Liver (tissue), 9 donors: ENCODE data around the gene FAM222A. TPM values are rescaled to one million over a fixed set of nuclear protein-coding genes. Genes with fewer than 3 reads are reported as not detected.

Source experiments
- DNase-seq: peaks from one replicate; pipeline ENCODE4 v3.0.0-alpha.2; 2017; ENCODE audit warnings: low spot score
- H3K27ac ChIP-seq, 2 donors: one replicate each; pipeline ENCODE4 v1.7.0; 2013; ENCODE audit warnings: inconsistent platforms in 2 of 2, low read length in 2 of 2, control low read depth in 1 of 2, low read depth in 1 of 2, mild to moderate bottlenecking in 1 of 2
- H3K27me3 ChIP-seq, 4 donors: one replicate each; pipeline versions ENCODE4 v1.6.1 to v1.7.0; 2013; ENCODE audit warnings: low read length in 3 of 4, inconsistent platforms in 1 of 4, mild to moderate bottlenecking in 1 of 4, moderate library complexity in 1 of 4; ENCODE audit not compliant: control insufficient read depth in 4 of 4, insufficient read depth in 4 of 4
- H3K36me3 ChIP-seq, 4 donors: one replicate each; pipeline versions ENCODE4 v1.6.1 to v1.7.0; 2013; ENCODE audit warnings: low read length in 3 of 4, mild to moderate bottlenecking in 3 of 4, low read depth in 1 of 4, moderate library complexity in 1 of 4; ENCODE audit not compliant: control insufficient read depth in 4 of 4, insufficient read depth in 3 of 4
- H3K4me1 ChIP-seq, 4 donors: one replicate each; pipeline versions ENCODE4 v1.6.1 to v1.7.0; 2013; ENCODE audit warnings: low read length in 3 of 4, mild to moderate bottlenecking in 3 of 4, moderate library complexity in 1 of 4; ENCODE audit not compliant: control insufficient read depth in 4 of 4, insufficient read depth in 4 of 4
- H3K4me3 ChIP-seq, 3 donors: one replicate each; pipeline versions ENCODE4 v1.6.1 to v1.7.0; 2013; ENCODE audit warnings: low read length in 3 of 3, control low read depth in 1 of 3, low read depth in 1 of 3, mild to moderate bottlenecking in 1 of 3
- H3K9ac ChIP-seq, 2 donors: one replicate each; pipeline ENCODE4 v1.7.0; 2013; ENCODE audit warnings: low read length in 2 of 2, mild to moderate bottlenecking in 2 of 2, moderate library complexity in 2 of 2, control low read depth in 1 of 2, low read depth in 1 of 2
- H3K9me3 ChIP-seq, 4 donors: one replicate each; pipeline versions ENCODE4 v1.6.1 to v1.7.0; 2013; ENCODE audit warnings: low read length in 3 of 4; ENCODE audit not compliant: control insufficient read depth in 4 of 4
- ATF3 ChIP-seq: IDR thresholded peaks from 2 replicates; pipeline ENCODE4 v1.6.1; 2016; ENCODE audit warnings: antibody characterized with exemption
- CTCF ChIP-seq: fragments of 150-350 bp; IDR thresholded peaks from 2 replicates; pipeline ENCODE4 v1.5.1; 2017; ENCODE audit warnings: improper control_type of control experiment, low read depth, low read length; ENCODE audit not compliant: missing input control
- FOXA1 ChIP-seq: IDR thresholded peaks from 2 replicates; pipeline ENCODE4 v1.6.1; 2016; ENCODE audit warnings: antibody characterized with exemption
- FOXA2 ChIP-seq: IDR thresholded peaks from 2 replicates; pipeline ENCODE4 v1.6.1; 2016; ENCODE audit warnings: antibody characterized with exemption
- GABPA ChIP-seq, 2 donors: IDR thresholded peaks in 1 of 2; conservative IDR thresholded peaks in 1 of 2; 2 replicates each; pipeline ENCODE4 v1.6.1; 2016; ENCODE audit warnings: antibody characterized with exemption in 2 of 2, mild to moderate bottlenecking in 1 of 2, moderate library complexity in 1 of 2
- HNF4A ChIP-seq, 2 donors: conservative IDR thresholded peaks; 2 replicates each; pipeline ENCODE4 v1.6.1; 2016; ENCODE audit warnings: antibody characterized with exemption in 2 of 2, mild to moderate bottlenecking in 2 of 2
- HNF4G ChIP-seq: IDR thresholded peaks from 2 replicates; pipeline ENCODE4 v1.6.1; 2016; ENCODE audit warnings: antibody characterized with exemption
- JUND ChIP-seq, 2 donors: IDR thresholded peaks; 2 replicates each; pipeline ENCODE4 v1.6.1; 2016; ENCODE audit warnings: antibody characterized with exemption in 2 of 2
- MAX ChIP-seq: IDR thresholded peaks from 2 replicates; pipeline ENCODE4 v1.6.1; 2016; ENCODE audit warnings: antibody characterized with exemption
- REST ChIP-seq: IDR thresholded peaks from 2 replicates; pipeline ENCODE4 v1.6.1; 2016; ENCODE audit warnings: antibody characterized with exemption, mild to moderate bottlenecking
- SP1 ChIP-seq: IDR thresholded peaks from 2 replicates; pipeline ENCODE4 v1.6.1; 2018; ENCODE audit warnings: antibody characterized with exemption, mild to moderate bottlenecking
- YY1 ChIP-seq: IDR thresholded peaks from 2 replicates; pipeline ENCODE4 v1.6.1; 2016; ENCODE audit warnings: antibody characterized with exemption, mild to moderate bottlenecking
- ZBTB33 ChIP-seq: IDR thresholded peaks from 2 replicates; pipeline ENCODE4 v1.6.1; 2016; ENCODE audit warnings: antibody characterized with exemption
- WGBS: extraction: QIAGEN DNeasy Blood & Tissue Kit; methylation state at CpG from one replicate; pipeline ENCODE4 v1.1.7; 2013; 5-methylcytosine and 5-hydroxymethylcytosine counted together
- polyA plus RNA-seq, 2 donors: library from polyadenylated mRNA; stranded (reverse) in 1 of 2; unstranded in 1 of 2; fragments of 200-250 nt in 1 of 2; fragments of >200 nt in 1 of 2; fragmentation: Nextera tagmentation in 1 of 2; extraction: Ambion mirVana in 1 of 2; gene quantifications; one replicate each; pipeline versions ENCODE4 v1.2.1 to v1.2.3, GENCODE V29; 2013 to 2015
- total RNA-seq, 2 donors: library from RNA; depleted of rRNA; stranded (reverse); fragments of >200 nt; gene quantifications; one replicate each; pipeline ENCODE4 v1.2.3, GENCODE V29; 2014
- donor health status: healthy.
- donor health status: healthy.
- donor health status: healthy.
- donor health status: healthy.
- donor health status: healthy.

FAM222A gene
- total and polyA plus RNA-seq, 4 donors: 0.97 to 2.2 (median 1.9) TPM

- Histone ChIP-seq H3K4me1 (no peaks in the 10 kb centered on the region), H3K4me3 (no peak overlapping the region), H3K9me3 (no peaks in the 10 kb centered on the region), H3K27me3 (no peaks in the 10 kb centered on the region), H3K27ac (no peak overlapping the region), H3K36me3 (peaks cover 1 to 39% (median 20%) of the 10 kb centered on the region in 4 donors), H3K9ac (no peak overlapping the region)
- no peak for TF ChIP-seq SP1
- no peak for TF ChIP-seq CTCF
- no peak for TF ChIP-seq ZBTB33
- no peak for TF ChIP-seq HNF4G
- no peak for TF ChIP-seq FOXA2
- TF ChIP-seq GABPA (IDR thresholded peaks at IDR 0.05 in 1 of 2, conservative IDR thresholded peaks at IDR 0.05 in 1 of 2): no peak
- no peak for DNase-seq
Measured at GRCh38 chr12:109792992-109793391, 79.4 kb downstream of the FAM222A start.

GRCh38 chr12:109793411-109793810, 79.8 kb downstream of the FAM222A start:
- no peak for TF ChIP-seq FOXA1
- no peak for TF ChIP-seq SP1
- no peak for TF ChIP-seq ATF3
- no peak for TF ChIP-seq YY1
- TF ChIP-seq JUND (IDR thresholded peaks at IDR 0.05): no peak
- TF ChIP-seq MAX: no peak
- TF ChIP-seq ZBTB33: no peak
- no peak for TF ChIP-seq HNF4A (conservative IDR thresholded peaks at IDR 0.05)
- TF ChIP-seq REST: no peak
- Histone ChIP-seq H3K4me1 (no peaks in the 10 kb centered on the region), H3K36me3 (peaks cover 1 to 39% (median 18%) of the 10 kb centered on the region in 4 donors), H3K9me3 (no peaks in the 10 kb centered on the region), H3K4me3 (no peak overlapping the region), H3K9ac (no peak overlapping the region), H3K27ac (no peak overlapping the region), H3K27me3 (no peaks in the 10 kb centered on the region)
- DNase-seq: no peak
- WGBS: 72% methylated on average over 4 of the region's 4 CpGs
